Aorta (tissue), 5 donors: ENCODE results near the gene CNNM3. TPM values are rescaled to one million over a fixed set of nuclear protein-coding genes. Genes with fewer than 3 reads are reported as not detected.
"Not testable (repeated sequence)": the region's sequence is repeated elsewhere in the genome, so short reads cannot be mapped to it uniquely, and the experiment has no call there.

Source experiments
- ATAC-seq: fragments of 200-7000 bp; cut with Tn5 transposase; one replicate; pipeline ENCODE4 v1.9.1; 2022; ENCODE audit warnings: moderate library complexity; ENCODE audit not compliant: low FRiP score
- DNase-seq, 2 donors: peaks; one replicate each; pipeline ENCODE4 v3.0.0-alpha.2; 2020
- H3K27ac ChIP-seq, 2 donors: one replicate each; pipeline ENCODE4 v1.5.1; 2013; ENCODE audit warnings: low read length in 2 of 2, mild to moderate bottlenecking in 2 of 2, moderate library complexity in 2 of 2, control low read depth in 1 of 2, inconsistent platforms in 1 of 2, low read depth in 1 of 2
- H3K27me3 ChIP-seq, 2 donors: one replicate each; pipeline ENCODE4 v1.6.1; 2013; ENCODE audit warnings: control low read depth in 1 of 2, low read length in 1 of 2, mild to moderate bottlenecking in 1 of 2, moderate library complexity in 1 of 2; ENCODE audit not compliant: insufficient read depth in 2 of 2, control insufficient read depth in 1 of 2
- H3K36me3 ChIP-seq, 2 donors: one replicate each; pipeline ENCODE4 v1.6.1; 2013; ENCODE audit warnings: control low read depth in 1 of 2, low read length in 1 of 2, mild to moderate bottlenecking in 1 of 2; ENCODE audit not compliant: insufficient read depth in 2 of 2, control insufficient read depth in 1 of 2
- H3K4me1 ChIP-seq, 2 donors: one replicate each; pipeline ENCODE4 v1.6.1; 2013; ENCODE audit warnings: low read length in 2 of 2, control low read depth in 1 of 2, mild to moderate bottlenecking in 1 of 2, moderate library complexity in 1 of 2; ENCODE audit not compliant: insufficient read depth in 2 of 2, control insufficient read depth in 1 of 2
- H3K4me3 ChIP-seq, 2 donors: one replicate each; pipeline ENCODE4 v1.5.1; 2013; ENCODE audit warnings: low read length in 2 of 2, control low read depth in 1 of 2, mild to moderate bottlenecking in 1 of 2
- H3K9me3 ChIP-seq: one replicate; pipeline ENCODE4 v1.6.1; 2013; ENCODE audit warnings: mild to moderate bottlenecking, low read length; ENCODE audit not compliant: control insufficient read depth
- WGBS, 2 donors: extraction: QIAGEN DNeasy Blood & Tissue Kit; methylation state at CpG; one replicate each; pipeline ENCODE4 v1.1.7; 2013; 5-methylcytosine and 5-hydroxymethylcytosine counted together
- intact Hi-C, 2 donors: fragments of 100-400 bp; cut with DNase I; formaldehyde crosslinking; loops; one replicate each; pipeline versions ENCODE4 v1.14.2 to v1.15.0; 2022
- polyA plus RNA-seq, 2 donors: library from polyadenylated mRNA; stranded (reverse); fragments of 200-250 nt; gene quantifications; one replicate each; pipeline ENCODE4 v1.2.3, GENCODE V29; 2013
- total RNA-seq, 2 donors: library from RNA; stranded (reverse); fragmentation: NEBNext Ultra II Directional; extraction: Animal tissue kit (Norgen Biotek cat#: 25700); gene quantifications; one replicate each; pipeline ENCODE4 v1.2.1, GENCODE V29; 2021
- donor health status: healthy with polysubstance abuse.
- donor health status: Bipolar disorder and iron deficiency.
- donor health status: DM: no; HTN: no; CAD: no.
- donor health status: DM: no; HTN: no; CAD: no.
- donor health status: DM: yes; HTN: yes; CAD: no.

Gene CNNM3
- total and polyA plus RNA-seq, 4 donors, result 2.9 to 16.8 (median 10.7) TPM

DNA sequence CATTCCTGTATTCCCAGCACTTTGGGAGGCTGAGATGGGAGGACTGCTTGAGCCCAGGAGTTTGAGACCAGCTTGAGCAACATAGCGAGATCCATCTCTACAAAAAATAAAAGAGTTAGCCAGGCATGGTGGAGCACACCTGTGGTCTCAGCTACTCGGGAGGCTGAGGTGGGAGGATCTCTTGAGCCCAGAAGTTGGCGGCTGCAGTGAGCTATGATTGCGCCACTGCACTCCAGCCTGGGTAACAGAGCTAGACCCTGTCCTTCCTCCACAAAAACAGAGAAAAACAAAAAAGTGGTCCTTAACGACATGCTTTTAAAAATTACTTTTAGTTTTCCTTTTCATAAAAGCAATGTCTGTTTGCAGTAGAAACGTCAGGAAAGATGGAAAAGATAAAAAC is 19.6 kb upstream of the CNNM3 start:
- intact Hi-C loops, result loop anchor here in 1 of 2 donors (10.0 kb wide), 1 partner anchor 52 kb away; the partner anchor contains the start of gene LMAN2L
- not testable (repeated sequence) for H3K4me3 ChIP-seq, H3K36me3 ChIP-seq, H3K27me3 ChIP-seq, H3K9me3 ChIP-seq, H3K27ac ChIP-seq, ATAC-seq, DNase-seq, H3K4me1 ChIP-seq
- WGBS, 2 donors, result 92 to 94% methylated on average over 6 of the region's 6 CpGs

DNA sequence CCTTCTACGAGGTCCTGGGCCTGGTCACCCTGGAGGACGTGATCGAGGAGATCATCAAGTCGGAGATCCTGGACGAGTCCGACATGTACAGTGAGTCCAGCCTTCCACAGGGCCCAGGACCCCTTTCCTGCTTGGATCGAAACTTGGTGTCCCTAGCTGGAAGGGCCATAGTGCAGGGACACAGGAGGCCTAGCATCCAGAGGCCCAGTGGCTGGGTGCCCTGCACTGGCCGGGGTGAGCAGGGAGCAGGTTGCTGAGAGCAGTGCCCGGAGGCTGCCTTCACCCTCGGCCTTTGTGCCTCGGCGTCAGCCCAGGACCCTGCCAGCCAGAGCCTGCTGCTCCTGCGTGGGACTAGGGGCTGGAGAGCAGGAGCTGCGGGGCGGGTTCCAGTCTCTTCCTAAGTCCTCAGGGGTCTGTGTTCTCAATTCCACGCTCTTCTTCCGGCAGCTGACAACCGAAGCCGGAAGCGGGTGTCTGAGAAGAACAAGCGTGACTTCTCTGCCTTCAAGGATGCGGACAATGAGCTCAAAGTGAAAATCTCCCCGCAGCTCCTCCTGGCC is 18.9 kb upstream of the CNNM3 start:
- Histone ChIP-seq H3K4me1 (no peaks in the 10 kb centered on the region), H3K4me3 (no peak overlapping the region), H3K9me3 (no peaks in the 10 kb centered on the region), H3K27me3 (no peaks in the 10 kb centered on the region), H3K36me3 (peaks cover 0 to 6% of the 10 kb centered on the region in 2 donors), H3K27ac (no peak overlapping the region)
- ATAC-seq, result no peak
- WGBS, 2 donors, result 94 to 95% methylated on average over 23 of the region's 23 CpGs
- DNase-seq, result peak; percentile 37 to 66
- intact Hi-C loops, result loop anchor here in 1 of 2 donors (10.0 kb wide), 1 partner anchor 52 kb away; the partner anchor contains the start of gene LMAN2L

DNA sequence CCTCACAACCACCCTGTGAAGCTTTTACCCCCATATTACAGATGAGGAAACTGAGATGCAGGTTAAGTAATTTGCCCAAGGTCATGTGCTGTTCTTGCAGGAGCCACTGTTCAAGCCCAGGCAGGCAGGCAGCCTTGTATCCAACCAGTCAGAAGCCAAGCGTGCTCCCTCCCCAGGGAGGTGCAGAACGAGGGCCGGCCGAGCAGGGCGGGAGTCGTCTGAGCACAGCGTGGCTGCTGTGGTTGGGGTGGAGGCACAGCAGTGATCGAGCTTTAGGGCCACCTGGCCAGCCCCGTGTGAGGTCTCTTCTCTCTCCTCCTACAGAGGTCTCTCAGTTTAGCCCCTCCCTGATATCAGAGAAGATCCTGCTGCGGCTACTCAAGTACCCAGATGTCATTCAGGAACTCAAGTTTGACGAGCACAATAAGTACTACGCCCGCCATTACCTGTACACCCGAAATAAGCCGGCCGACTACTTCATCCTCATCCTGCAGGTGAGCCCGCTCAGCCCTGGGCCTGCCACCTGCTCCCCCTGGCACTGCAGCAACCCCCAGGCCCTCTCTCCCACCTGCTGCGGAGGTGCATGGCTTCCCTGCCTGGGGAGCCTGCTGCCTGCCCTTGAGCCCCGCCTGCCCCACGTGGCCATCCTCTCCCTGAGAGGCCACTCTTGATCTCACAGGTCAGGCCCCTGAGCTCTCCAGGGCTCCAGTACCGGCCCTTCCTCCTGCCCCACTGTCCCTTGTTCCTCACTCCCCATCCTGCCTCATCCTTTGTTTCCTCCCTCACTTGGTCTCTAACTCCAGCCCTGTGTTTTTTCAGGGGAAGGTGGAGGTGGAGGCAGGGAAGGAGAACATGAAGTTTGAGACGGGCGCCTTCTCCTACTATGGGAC is 17.1 kb upstream of the CNNM3 start:
- intact Hi-C loops, result loop anchor here (1.0 to 10.0 kb wide), 2 partner anchors 12 to 54 kb away; partner anchors contain the start of gene LMAN2L (in 1 of the 2)
- no peak for ATAC-seq
- Histone ChIP-seq H3K27ac (no peak overlapping the region), H3K36me3 (peaks cover 0 to 6% of the 10 kb centered on the region in 2 donors), H3K27me3 (no peaks in the 10 kb centered on the region), H3K4me3 (no peak overlapping the region), H3K9me3 (no peaks in the 10 kb centered on the region), H3K4me1 (no peaks in the 10 kb centered on the region)
- DNase-seq, result peak; percentile 33 to 62
- 86 to 89% methylated on average over 23 of the region's 23 CpGs for WGBS, 2 donors

DNA sequence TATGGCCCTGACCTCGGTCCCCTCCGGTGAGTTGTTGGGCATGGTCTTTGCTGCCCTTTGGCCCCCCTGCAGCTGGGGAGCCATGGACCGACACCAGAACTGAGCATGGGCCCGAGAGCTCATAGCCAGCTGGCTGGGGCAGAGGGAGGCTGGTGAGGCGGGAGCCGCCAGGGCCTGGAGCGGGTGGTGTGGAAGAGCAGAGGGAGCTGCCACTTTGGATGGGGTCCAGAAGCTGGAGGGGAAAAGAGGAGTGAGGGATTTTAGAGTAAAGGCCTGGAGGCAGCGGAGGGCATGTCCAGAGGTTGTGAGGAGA is 16.5 kb upstream of the CNNM3 start:
- intact Hi-C loops, result loop anchor here (1.0 to 10.0 kb wide), 2 partner anchors 12 to 55 kb away; partner anchors contain the start of gene LMAN2L (in 1 of the 2)
- Histone ChIP-seq H3K4me3 (no peak overlapping the region), H3K27me3 (no peaks in the 10 kb centered on the region), H3K27ac (no peak overlapping the region), H3K36me3 (peaks cover 0 to 6% of the 10 kb centered on the region in 2 donors), H3K4me1 (no peaks in the 10 kb centered on the region), H3K9me3 (no peaks in the 10 kb centered on the region)
- WGBS, 2 donors, result 83% methylated on average over 8 of the region's 8 CpGs
- no peak for ATAC-seq
- peak in 1 of 2 donors; percentile 53 for DNase-seq

DNA sequence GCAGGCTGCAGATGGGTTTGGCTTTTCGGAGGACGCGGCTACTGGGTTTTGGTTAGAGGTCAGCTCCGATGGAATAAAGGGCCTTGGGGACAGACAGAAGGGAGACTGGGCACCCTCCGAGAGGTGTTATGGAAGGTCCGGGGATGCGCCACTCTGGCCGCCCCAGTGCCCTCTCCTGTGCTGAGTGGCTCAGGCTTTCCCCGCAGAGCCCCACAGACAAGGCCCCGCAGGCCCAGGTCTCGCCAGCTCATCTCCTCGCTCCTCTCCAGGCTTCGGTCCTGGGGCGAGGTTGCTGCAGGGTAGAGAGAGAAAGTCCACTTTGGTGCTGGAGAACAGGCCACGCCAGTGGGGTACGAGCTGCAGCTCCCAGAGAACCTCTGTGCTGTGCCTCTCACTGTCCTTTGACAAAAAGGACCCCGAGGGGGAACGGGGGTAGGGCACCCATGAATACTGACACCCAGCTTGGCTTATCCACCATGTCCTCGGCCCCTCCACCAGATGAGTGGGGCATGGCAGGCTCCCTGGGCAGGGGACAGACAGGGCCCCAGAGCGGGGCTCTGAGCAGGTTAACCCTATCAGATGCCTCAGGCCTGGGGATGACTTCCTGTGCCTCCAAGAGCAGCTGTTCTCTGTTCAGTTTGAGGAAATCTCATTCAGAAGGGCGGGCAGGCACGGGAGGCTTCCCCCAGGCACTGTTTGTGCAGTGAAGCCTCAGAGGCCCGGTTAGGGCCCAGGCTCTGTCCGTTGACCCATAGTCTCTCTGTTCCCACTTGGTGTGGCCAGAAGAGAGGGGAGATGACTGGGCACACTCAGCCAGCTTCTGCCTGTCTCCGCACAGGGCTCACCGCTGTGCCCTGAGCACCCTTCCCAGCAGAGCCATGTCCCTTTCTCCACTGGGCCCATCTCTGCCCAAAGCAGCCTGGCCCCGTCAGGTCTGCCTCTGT is 15.7 kb upstream of the CNNM3 start:
- 89% methylated on average over 27 of the region's 27 CpGs for WGBS, 2 donors

DNA sequence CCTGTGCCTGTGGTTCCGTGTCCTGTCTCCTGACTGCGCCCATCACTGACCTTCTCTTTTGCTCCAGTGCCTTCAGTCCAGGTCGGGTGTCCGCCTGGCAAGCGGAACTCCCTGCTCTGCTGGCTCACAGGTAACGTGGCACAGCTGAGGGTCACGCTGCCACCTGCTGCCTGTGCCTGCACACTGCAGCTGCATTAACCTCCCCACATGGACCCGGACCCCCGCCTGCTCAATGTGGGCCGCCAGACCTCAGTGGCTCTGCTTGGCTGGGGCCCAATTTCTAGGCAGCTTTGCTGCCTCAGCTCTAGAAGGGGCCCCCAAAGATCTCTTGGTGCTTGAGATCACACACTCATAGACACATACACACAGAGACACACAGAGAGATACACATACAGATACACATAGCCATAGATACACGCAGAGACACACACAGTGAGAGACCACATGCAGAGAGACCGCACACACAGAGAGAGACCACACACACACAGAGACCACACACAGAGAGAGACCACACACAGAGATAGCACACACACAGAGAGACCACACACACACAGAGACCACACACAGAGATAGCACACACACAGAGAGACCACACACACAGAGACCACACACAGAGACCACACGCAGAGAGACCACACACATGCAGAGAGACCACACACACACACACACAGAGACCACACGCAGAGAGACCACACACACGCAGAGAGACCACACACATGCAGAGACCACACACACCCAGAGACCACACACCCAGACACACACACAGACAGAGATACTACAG is 14.9 kb upstream of the CNNM3 start:
- Histone ChIP-seq H3K4me3 (no peak overlapping the region), H3K4me1 (no peaks in the 10 kb centered on the region), H3K27ac (no peak overlapping the region), H3K9me3 (no peaks in the 10 kb centered on the region), H3K36me3 (peaks cover 0 to 6% of the 10 kb centered on the region in 2 donors), H3K27me3 (no peaks in the 10 kb centered on the region)
- WGBS, 2 donors, result 33 to 34% methylated on average over 15 of the region's 15 CpGs
- intact Hi-C loops, result loop anchor here in 1 of 2 donors (5.0 kb wide), 1 partner anchor 39 kb away; the partner anchor contains the start of gene CNNM4
- ATAC-seq (peak; percentile 86), DNase-seq (peak; percentile 80 to 90)

More for the DNA sequence above, 15.7 kb upstream of the CNNM3 start:
- Histone ChIP-seq H3K36me3 (peaks cover 0 to 6% of the 10 kb centered on the region in 2 donors), H3K27ac (no peak overlapping the region), H3K27me3 (no peaks in the 10 kb centered on the region), H3K9me3 (no peaks in the 10 kb centered on the region), H3K4me3 (no peak overlapping the region), H3K4me1 (no peaks in the 10 kb centered on the region)
- ATAC-seq (peak; percentile 34), DNase-seq (peak; percentile 13 to 74)
- intact Hi-C loops, result loop anchor here in 1 of 2 donors (5.0 kb wide), 1 partner anchor 38 kb away; the partner anchor contains the start of gene CNNM4

DNA sequence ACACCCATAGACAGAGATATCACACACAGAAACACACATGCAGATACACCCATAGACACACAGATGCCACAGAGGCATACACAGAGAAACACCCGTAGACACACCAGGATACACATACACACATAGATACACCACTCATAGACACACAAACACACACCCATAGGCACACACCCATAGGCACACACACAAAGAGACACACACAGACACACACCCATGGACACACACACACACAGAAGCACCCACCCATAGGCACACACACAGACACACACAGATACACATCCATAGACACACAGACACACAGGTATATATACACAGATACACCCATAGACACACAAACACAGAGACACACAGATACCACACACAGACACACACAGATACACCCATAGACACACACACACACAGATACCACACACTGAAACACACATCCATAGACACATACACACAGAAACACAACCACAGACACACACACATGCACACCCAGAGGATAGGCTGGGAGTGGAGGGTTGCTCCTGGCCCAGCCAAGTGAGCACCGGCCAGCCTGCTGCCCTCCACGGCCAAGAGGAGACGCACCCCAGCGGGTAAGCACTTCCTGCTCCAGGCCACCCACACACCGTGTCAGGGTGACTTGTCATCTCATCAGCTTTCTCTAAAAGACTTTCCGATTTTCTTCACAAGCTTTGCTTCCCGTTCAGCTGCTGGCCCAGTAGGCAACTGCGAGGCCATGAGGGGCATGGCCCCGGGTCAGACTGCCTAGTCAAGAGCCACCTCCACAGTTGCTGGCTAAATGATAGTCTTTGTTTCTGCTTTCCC is 14.1 kb upstream of the CNNM3 start:
- H3K4me3 ChIP-seq, result no peak overlapping the region
- no peaks in the 10 kb centered on the region for H3K9me3 ChIP-seq
- intact Hi-C loops, result loop anchor here in 1 of 2 donors (5.0 kb wide), 1 partner anchor 40 kb away; the partner anchor contains the start of gene CNNM4
- H3K27me3 ChIP-seq, result no peaks in the 10 kb centered on the region
- H3K27ac ChIP-seq, result no peak overlapping the region
- H3K4me1 ChIP-seq, result no peaks in the 10 kb centered on the region
- ATAC-seq (no peak), DNase-seq (peak in 1 of 2 donors; percentile 55)
- H3K36me3 ChIP-seq, result peaks cover 0 to 6% of the 10 kb centered on the region in 2 donors
- 84% methylated on average over 10 of the region's 10 CpGs for WGBS, 2 donors
